ENCODE results near the gene KLF8. TPM values are rescaled to one million over a fixed set of nuclear protein-coding genes. Genes with fewer than 3 reads are reported as not detected.
A peak's percentile ranks its signal among the peaks of the same experiment; 100 is the strongest.
"Not testable (repeated sequence)": the region's sequence is repeated elsewhere in the genome, so short reads cannot be mapped to it uniquely, and the experiment has no call there.

Gene KLF8
- total RNA-seq, result 10 to 100 TPM; 10.1 to 15.5 (median 14.8) TPM

- H3K27ac ChIP-seq (replicated peaks in 1 of 4), result peak within 1 kb of the TSS; percentile 81 to 85 (median 82)
- no peaks in the 10 kb centered on the region for H3K27me3 ChIP-seq
- H3K4me3 ChIP-seq, result peak within 1 kb of the TSS; percentile 51 to 63 (median 60)
- H3K36me3 ChIP-seq, result no peaks in the 10 kb centered on the region
- TF ChIP-seq POLR2A (IDR thresholded peaks at IDR 0.05; ENCODE audit: low read depth) (no peak), POLR2AphosphoS5 (IDR thresholded peaks at IDR 0.05) (peak; percentile 61 to 86)
- peak; percentile 89 for DNase-seq (ENCODE audit: extremely low spot score)
- intact Hi-C loops (cut with DNase I), result no loop called here
- H3K9me3 ChIP-seq, result no peaks in the 10 kb centered on the region
- peaks cover 3 to 29% (median 18%) of the 10 kb centered on the region in 4 donors for H3K4me1 ChIP-seq
- WGBS, result 35% methylated on average over 37 of the region's 38 CpGs
Observed at GRCh38 chrX:56232221-56233082, at the start of gene KLF8. Gene KLF8 (plus strand): TSS chrX:56232356. CDS start chrX:56233335, 979 bp downstream.

- H3K27me3 ChIP-seq; H3K4me1 ChIP-seq; intact Hi-C loops (cut with DNase I); H3K27ac ChIP-seq (replicated peaks in 1 of 4); H3K9me3 ChIP-seq; H3K4me3 ChIP-seq; H3K36me3 ChIP-seq; DNase-seq (ENCODE audit: extremely low spot score): not testable (repeated sequence)
- 71% methylated on average over 2 of the region's 2 CpGs for WGBS
Observed at GRCh38 chrX:56206945-56207344, 25.2 kb upstream of the KLF8 start.

- intact Hi-C loops (cut with DNase I), result no loop called here
- Histone ChIP-seq H3K36me3 (no peaks in the 10 kb centered on the region), H3K27me3 (no peaks in the 10 kb centered on the region), H3K27ac (replicated peaks in 1 of 4) (no peak overlapping the region), H3K9me3 (peaks cover 0 to 9% (median 0%) of the 10 kb centered on the region in 4 donors), H3K4me1 (no peaks in the 10 kb centered on the region), H3K4me3 (no peak overlapping the region)
- WGBS, result 95% methylated on average over 3 of the region's 3 CpGs
- DNase-seq (ENCODE audit: extremely low spot score), result no peak
- TF ChIP-seq EP300 (IDR thresholded peaks at IDR 0.05) (no peak), CTCF (IDR thresholded peaks at IDR 0.05) (no peak), POLR2A (IDR thresholded peaks at IDR 0.05; ENCODE audit: low read depth) (no peak), POLR2AphosphoS5 (IDR thresholded peaks at IDR 0.05) (no peak)
Observed at GRCh38 chrX:56211701-56212100, 20.5 kb upstream of the KLF8 start.

- WGBS, result 52% methylated on average over 1 of the region's 1 CpG
- TF ChIP-seq EP300 (IDR thresholded peaks at IDR 0.05) (no peak), CTCF (IDR thresholded peaks at IDR 0.05) (no peak), POLR2AphosphoS5 (IDR thresholded peaks at IDR 0.05) (no peak), POLR2A (IDR thresholded peaks at IDR 0.05; ENCODE audit: low read depth) (no peak)
- no peaks in the 10 kb centered on the region for H3K36me3 ChIP-seq
- intact Hi-C loops (cut with DNase I), result no loop called here
- peaks cover 0 to 9% (median 0%) of the 10 kb centered on the region in 4 donors for H3K9me3 ChIP-seq
- DNase-seq (ENCODE audit: extremely low spot score), result no peak
- no peaks in the 10 kb centered on the region for H3K4me1 ChIP-seq
- H3K27ac ChIP-seq (replicated peaks in 1 of 4), result no peak overlapping the region
- H3K4me3 ChIP-seq, result no peak overlapping the region
- no peaks in the 10 kb centered on the region for H3K27me3 ChIP-seq
Observed at GRCh38 chrX:56216332-56216731, 15.8 kb upstream of the KLF8 start.

GRCh38 chrX:56219700-56220099 is 12.5 kb upstream of the KLF8 start:
- H3K36me3 ChIP-seq, result no peaks in the 10 kb centered on the region

More at GRCh38 chrX:56219700-56220099, 12.5 kb upstream of the KLF8 start:
- no peaks in the 10 kb centered on the region for H3K9me3 ChIP-seq
- 31% methylated on average over 4 of the region's 4 CpGs for WGBS
- DNase-seq (ENCODE audit: extremely low spot score), result no peak
- intact Hi-C loops (cut with DNase I), result no loop called here
- TF ChIP-seq CTCF (IDR thresholded peaks at IDR 0.05) (peak; percentile 23 to 42 (median 32)), POLR2A (IDR thresholded peaks at IDR 0.05; ENCODE audit: low read depth) (no peak)
- no peak overlapping the region for H3K27ac ChIP-seq (replicated peaks in 1 of 4)
- no peaks in the 10 kb centered on the region for H3K27me3 ChIP-seq
- no peak overlapping the region for H3K4me3 ChIP-seq
- H3K4me1 ChIP-seq, result no peaks in the 10 kb centered on the region
